Measurements from ENCODE around the gene GALNS. TPM values are rescaled to one million over a fixed set of nuclear protein-coding genes. Genes with fewer than 3 reads are reported as not detected.

Gene GALNS
- total RNA-seq, 1 donor from 2014 or later, result 61.4 TPM

DNA sequence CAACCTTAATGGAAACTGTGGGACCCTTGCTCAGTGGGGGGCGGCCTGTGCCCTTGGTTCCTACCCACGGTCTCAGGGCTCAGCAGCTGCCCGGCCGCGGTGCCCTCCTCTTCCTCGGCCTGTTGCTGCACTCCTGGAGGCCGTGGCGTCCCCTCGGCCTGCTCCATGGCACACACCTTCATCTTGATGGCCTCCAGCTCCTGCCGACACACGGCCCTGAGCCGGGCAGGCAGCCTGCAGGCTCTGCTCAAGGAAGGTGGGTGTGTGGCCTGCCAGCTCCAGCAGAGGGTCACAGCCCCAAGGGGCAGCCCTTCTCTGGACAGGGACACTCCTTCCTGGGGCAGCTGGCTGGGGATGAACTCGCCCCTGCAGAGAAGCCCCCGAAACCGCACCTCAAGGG, 9.0 kb upstream of the GALNS start:
- TF ChIP-seq, protein P1, sequence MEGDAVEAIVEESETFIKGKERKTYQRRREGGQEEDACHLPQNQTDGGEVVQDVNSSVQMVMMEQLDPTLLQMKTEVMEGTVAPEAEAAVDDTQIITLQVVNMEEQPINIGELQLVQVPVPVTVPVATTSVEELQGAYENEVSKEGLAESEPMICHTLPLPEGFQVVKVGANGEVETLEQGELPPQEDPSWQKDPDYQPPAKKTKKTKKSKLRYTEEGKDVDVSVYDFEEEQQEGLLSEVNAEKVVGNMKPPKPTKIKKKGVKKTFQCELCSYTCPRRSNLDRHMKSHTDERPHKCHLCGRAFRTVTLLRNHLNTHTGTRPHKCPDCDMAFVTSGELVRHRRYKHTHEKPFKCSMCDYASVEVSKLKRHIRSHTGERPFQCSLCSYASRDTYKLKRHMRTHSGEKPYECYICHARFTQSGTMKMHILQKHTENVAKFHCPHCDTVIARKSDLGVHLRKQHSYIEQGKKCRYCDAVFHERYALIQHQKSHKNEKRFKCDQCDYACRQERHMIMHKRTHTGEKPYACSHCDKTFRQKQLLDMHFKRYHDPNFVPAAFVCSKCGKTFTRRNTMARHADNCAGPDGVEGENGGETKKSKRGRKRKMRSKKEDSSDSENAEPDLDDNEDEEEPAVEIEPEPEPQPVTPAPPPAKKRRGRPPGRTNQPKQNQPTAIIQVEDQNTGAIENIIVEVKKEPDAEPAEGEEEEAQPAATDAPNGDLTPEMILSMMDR (IDR thresholded peaks at IDR 0.05), result no peak
- TF ChIP-seq POLR2AphosphoS5 (IDR thresholded peaks at IDR 0.05; ENCODE audit: insufficient read depth in 1 of 2, low read depth in 1 of 2) (no peak), POLR2A (IDR thresholded peaks at IDR 0.05) (no peak)
- intact Hi-C loops (cut with DNase I), result no loop called here
- DNase-seq (ENCODE audit: extremely low spot score in 2 of 2), result no peak

DNA sequence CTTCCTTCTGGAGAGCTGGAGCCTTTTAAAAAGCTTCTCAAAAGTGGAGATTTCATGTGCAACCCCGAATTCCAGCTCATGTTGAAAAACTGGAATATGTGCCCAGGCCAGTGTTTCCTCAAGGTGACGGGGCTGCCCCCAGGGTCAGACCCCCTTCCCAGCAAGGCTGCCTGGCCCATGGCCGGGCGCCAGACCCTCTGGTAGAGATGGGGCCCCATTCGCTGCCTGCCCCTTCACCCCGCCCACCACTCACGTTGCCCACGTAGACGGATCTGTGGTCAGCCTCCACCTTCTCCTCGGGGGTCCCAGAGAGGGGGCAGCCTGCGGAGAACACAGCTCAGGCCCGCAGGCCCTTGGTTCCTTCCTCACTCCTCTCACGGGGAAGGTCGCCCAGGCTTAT, 8.6 kb upstream of the GALNS start:
- no peaks in the 10 kb centered on the region for H3K27me3 ChIP-seq
- H3K36me3 ChIP-seq, result peaks cover 0 to 17% of the 10 kb centered on the region in 2 donors
- TF ChIP-seq POLR2AphosphoS5 (IDR thresholded peaks at IDR 0.05; ENCODE audit: insufficient read depth in 1 of 2, low read depth in 1 of 2), result no peak
- no peak for TF ChIP-seq POLR2A (IDR thresholded peaks at IDR 0.05)
- TF ChIP-seq, protein P1 (IDR thresholded peaks at IDR 0.05), result no peak
- DNase-seq (ENCODE audit: extremely low spot score in 2 of 2), result no peak
- no peaks in the 10 kb centered on the region for H3K9me3 ChIP-seq
- no peak overlapping the region for H3K27ac ChIP-seq
- H3K4me1 ChIP-seq, result no peaks in the 10 kb centered on the region
- intact Hi-C loops (cut with DNase I), result no loop called here
- no peak overlapping the region for H3K4me3 ChIP-seq

More for the DNA sequence above, 9.0 kb upstream of the GALNS start:
- Histone ChIP-seq H3K4me3 (no peak overlapping the region), H3K4me1 (no peaks in the 10 kb centered on the region), H3K9me3 (no peaks in the 10 kb centered on the region), H3K36me3 (peaks cover 0 to 13% of the 10 kb centered on the region in 2 donors), H3K27ac (no peak overlapping the region), H3K27me3 (no peaks in the 10 kb centered on the region)

DNA sequence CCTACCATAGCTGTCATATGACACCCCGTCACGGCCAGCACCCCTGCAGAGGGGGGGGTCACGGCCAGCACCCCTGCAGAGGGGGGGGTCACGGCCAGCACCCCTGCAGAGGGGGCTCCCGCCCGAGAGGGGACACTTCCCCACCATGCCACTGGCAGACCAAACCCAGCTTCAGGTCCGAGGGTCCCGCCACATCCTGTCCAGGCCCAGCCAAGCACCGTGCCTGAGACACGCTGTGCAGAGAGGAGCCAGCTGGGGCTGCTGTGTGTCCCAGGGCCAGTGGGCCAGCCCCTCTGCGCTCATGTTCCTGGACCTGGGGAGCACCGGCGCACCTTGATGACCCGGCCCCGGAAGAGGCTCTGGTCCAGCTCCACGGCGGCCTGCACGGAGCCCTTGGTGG, 7.8 kb upstream of the GALNS start:
- no peak for DNase-seq (ENCODE audit: extremely low spot score in 2 of 2)
- Histone ChIP-seq H3K9me3 (no peaks in the 10 kb centered on the region), H3K27me3 (no peaks in the 10 kb centered on the region), H3K4me1 (peaks cover 2% of the 10 kb centered on the region), H3K36me3 (peaks cover 0 to 25% of the 10 kb centered on the region in 2 donors), H3K4me3 (no peak overlapping the region), H3K27ac (no peak overlapping the region)
- no peak for TF ChIP-seq POLR2AphosphoS5 (IDR thresholded peaks at IDR 0.05; ENCODE audit: insufficient read depth in 1 of 2, low read depth in 1 of 2)
- TF ChIP-seq POLR2A (IDR thresholded peaks at IDR 0.05), result no peak
- TF ChIP-seq, protein P1 (IDR thresholded peaks at IDR 0.05), result no peak
- intact Hi-C loops (cut with DNase I), result no loop called here

DNA sequence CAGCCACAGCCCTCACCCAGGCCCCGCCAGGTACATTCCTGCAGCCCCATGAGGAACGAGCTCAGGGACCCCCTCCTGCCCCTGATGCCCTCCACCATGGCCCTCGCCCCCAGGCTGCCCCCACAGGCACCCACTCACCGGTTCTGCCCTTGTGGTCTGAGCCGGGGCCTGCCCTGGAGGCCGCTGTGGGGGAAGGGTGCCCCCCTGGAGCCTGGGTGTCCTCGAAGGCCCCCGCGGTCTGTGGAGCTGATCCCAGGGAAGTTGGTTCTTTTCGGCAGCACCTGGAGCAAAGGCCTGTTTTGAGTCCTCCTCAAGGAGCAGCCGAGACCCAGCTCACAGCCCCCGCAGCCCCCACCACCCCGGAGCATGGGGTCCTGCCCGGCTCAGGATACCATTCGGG, 7.4 kb upstream of the GALNS start:
- H3K36me3 ChIP-seq, result peaks cover 0 to 29% of the 10 kb centered on the region in 2 donors
- no peak for TF ChIP-seq POLR2AphosphoS5 (IDR thresholded peaks at IDR 0.05; ENCODE audit: insufficient read depth in 1 of 2, low read depth in 1 of 2)
- TF ChIP-seq POLR2A (IDR thresholded peaks at IDR 0.05), result no peak
- TF ChIP-seq, protein P1 (IDR thresholded peaks at IDR 0.05), result no peak
- intact Hi-C loops (cut with DNase I), result no loop called here
- no peak overlapping the region for H3K4me3 ChIP-seq
- no peaks in the 10 kb centered on the region for H3K27me3 ChIP-seq
- no peaks in the 10 kb centered on the region for H3K9me3 ChIP-seq
- H3K27ac ChIP-seq, result no peak overlapping the region
- no peak for DNase-seq (ENCODE audit: extremely low spot score in 2 of 2)
- peaks cover 5% of the 10 kb centered on the region for H3K4me1 ChIP-seq

DNA sequence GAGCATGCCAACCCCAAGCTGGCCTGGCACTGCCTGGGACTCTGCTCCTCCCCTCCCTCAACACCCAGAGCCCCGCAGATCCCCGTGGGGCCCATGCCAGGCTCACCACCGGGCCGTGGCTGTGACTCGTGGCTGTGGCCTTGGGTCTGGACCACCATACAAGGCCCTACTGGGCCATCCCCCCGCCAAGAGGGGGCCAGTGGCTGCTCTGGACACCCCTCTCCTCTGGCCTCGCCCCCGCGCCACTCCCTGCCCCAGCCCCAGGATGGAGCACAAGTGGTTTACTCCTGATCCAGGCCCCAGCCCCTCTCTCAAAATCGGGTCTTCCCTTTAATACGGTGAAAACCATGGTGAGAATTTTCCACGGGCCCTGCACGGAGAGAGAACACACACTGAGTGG, 6.7 kb upstream of the GALNS start:
- intact Hi-C loops (cut with DNase I), result no loop called here
- H3K36me3 ChIP-seq, result peaks cover 0 to 36% of the 10 kb centered on the region in 2 donors

More for the DNA sequence above, 6.7 kb upstream of the GALNS start:
- no peaks in the 10 kb centered on the region for H3K9me3 ChIP-seq
- H3K27ac ChIP-seq, result no peak overlapping the region
- peaks cover 11% of the 10 kb centered on the region for H3K4me1 ChIP-seq
- no peak for DNase-seq (ENCODE audit: extremely low spot score in 2 of 2)
- TF ChIP-seq POLR2AphosphoS5 (IDR thresholded peaks at IDR 0.05; ENCODE audit: insufficient read depth in 1 of 2, low read depth in 1 of 2) (no peak), POLR2A (IDR thresholded peaks at IDR 0.05) (no peak)
- H3K27me3 ChIP-seq, result no peaks in the 10 kb centered on the region
- no peak overlapping the region for H3K4me3 ChIP-seq

All from vagina (tissue), 2 donors.